SKM-1 (cell line): ENCODE measurements around the gene C5AR2.
"Not testable (repeated sequence)": the region's sequence is repeated elsewhere in the genome, so short reads cannot be mapped to it uniquely, and the experiment has no call there.

Source experiments
- DNase-seq: peaks from one replicate; lab custom pipeline; 2025; ENCODE audit not compliant: unreplicated experiment; lab: John Stamatoyannopoulos, UW

The C5AR2 gene

DNA sequence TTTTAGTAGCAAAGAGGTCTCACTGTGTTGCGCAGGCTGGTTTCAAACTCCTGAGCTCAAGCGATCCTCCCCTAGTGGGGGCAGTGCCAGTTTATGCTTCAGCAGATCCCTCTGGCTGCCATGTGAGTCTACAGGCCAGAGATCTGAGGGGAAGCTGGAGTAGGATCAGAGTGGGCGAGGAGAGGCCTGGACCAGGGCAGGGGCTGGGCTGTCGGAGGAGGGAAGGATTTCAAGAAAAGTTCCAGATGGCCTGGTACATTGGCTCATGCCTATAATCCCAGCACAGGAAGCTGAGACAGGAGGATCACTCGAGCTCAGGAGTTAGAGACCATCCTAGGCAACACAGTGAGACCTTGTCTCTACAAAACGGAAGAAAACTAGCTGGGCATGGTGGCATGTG, 27.0 kb downstream of the C5AR2 start:
- DNase-seq, result no peak

DNA sequence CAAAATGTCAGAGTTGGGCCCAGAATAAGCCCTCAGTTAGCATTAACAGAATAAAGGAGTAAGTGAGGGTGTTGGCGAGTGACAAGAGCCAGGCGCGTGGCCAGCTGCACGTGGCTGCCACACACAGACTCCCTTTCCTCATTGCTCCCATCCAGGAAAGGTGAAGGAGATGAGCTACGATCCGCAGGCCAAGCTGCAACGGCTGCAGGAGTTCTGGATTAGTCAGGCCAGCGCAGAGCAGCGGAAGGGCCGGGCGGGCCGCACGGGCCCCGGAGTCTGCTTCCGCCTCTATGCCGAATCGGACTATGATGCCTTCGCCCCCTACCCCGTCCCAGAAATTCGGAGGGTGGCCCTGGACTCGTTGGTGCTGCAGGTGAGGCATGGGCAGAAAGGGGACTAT, 30.3 kb downstream of the C5AR2 start:
- no peak for DNase-seq

DNA sequence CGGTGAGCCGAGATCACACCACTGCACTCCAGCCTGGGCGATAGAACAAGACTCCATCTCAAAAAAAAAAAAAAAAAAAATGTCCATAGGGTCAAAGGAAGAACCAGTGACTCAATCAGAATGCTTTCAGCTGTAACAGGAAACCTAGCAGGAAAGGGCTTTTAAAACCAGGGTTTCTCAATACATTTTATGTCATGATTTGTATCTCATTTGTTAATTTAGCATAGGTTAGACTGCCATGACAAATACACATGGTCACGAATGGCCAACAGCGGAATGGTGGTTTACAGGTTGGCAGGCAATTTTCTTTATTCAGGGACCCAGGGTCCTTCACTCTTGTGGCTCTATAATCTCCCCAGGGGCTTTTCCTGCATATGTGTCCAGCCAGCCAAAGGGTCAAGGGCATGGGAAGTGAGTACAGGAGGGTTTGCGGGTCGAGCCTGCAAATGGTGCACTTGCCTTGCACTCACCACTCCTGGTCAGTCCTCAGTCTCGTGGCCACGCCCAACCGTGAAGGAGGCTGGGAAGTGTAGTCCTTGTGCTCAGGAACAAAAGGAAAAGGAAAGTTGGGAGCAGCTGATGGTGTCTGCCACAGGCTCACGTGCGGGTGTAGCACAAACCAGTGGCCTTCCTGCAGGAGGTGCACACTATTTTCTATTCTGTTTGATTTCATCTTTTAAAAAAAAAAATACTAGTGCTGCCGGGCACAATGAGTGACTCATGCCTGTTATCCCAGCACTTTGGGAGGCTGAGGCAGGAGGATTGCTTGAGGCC, 32.0 kb downstream of the C5AR2 start:
- no peak for DNase-seq

DNA sequence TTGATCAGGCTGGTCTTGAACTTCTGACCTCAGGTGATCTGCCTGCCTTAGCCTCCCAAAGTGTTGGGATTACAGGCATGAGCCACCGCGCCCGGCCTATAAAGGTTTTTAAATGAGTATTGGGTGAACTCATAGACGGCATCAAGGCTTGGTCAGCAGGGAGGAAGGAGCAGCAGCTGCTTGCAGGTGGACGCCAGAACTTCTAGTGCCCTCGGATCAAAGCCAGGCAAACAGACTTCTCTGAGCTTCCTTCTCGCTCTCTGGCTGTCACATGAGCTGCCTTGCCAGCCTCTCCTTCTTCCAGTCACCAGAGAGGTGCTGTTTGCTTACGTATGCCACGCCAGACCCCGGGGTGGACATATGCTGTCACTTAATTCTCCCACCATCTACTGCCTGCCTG, 33.5 kb downstream of the C5AR2 start:
- DNase-seq, result not testable (repeated sequence)

DNA sequence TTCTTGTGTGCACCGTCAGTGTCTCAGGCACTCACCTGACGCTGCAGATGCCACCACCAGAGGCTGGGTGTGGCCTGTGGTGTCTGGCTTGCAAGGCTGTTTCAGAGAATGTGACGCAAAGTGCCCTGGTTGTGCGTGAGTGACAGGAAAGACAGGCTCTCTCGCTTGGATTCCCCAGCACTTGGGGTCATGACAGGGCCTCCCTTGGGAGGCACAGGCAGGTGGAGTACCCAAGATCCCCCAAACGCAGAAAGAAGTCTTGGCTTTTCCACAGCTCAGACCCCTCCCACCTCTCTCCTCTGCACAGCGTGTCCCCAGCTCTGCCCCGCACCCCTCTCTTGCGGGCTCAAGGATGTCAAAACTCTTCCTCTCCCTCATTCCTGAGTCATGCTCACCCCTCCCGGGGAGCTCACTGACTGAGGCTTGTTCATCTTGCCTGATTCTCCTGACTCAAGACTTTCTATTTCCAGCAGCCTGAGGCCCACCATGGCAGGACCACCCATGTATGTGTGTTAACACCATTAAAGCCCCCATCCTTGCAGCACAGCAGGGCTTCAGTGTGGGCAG, 38.2 kb downstream of the C5AR2 start:
- peak; percentile 15 for DNase-seq

DNA sequence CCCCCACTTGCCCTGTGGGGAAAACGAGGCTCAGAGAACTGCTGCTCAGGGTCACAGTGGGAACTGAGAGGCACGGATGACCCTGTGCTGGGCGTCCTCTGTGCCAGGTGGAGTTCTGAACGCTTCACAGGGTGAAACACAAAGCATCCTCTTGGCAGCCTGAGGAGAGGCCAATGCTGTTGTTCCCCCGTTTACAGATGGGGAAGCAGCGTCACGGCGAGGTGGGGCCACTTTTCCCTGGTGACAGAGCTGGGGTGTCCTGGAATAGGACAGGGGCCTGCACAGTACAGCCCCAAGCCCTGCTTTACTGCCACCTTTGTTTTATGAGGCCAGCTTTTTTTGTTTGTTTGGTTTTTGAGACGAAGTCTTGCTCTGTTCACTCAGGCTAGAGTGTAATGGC, 39.3 kb downstream of the C5AR2 start:
- DNase-seq, result no peak

DNA sequence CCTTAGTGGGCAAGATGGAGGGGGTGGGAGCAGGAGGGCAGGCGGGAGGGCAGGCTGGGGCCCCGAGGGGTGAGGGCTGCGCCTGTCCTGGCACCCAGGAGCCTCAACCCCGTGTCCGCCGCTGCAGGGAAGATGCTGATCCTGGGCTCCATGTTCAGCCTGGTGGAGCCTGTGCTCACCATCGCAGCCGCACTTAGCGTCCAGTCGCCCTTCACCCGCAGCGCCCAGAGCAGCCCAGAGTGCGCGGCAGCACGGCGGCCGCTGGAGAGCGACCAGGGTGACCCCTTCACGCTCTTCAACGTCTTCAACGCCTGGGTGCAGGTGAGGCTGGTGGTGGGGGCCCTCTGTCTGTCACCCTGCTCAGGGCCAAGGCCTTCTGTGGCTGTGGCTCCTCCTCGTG, 40.6 kb downstream of the C5AR2 start:
- DNase-seq, result no peak

DNA sequence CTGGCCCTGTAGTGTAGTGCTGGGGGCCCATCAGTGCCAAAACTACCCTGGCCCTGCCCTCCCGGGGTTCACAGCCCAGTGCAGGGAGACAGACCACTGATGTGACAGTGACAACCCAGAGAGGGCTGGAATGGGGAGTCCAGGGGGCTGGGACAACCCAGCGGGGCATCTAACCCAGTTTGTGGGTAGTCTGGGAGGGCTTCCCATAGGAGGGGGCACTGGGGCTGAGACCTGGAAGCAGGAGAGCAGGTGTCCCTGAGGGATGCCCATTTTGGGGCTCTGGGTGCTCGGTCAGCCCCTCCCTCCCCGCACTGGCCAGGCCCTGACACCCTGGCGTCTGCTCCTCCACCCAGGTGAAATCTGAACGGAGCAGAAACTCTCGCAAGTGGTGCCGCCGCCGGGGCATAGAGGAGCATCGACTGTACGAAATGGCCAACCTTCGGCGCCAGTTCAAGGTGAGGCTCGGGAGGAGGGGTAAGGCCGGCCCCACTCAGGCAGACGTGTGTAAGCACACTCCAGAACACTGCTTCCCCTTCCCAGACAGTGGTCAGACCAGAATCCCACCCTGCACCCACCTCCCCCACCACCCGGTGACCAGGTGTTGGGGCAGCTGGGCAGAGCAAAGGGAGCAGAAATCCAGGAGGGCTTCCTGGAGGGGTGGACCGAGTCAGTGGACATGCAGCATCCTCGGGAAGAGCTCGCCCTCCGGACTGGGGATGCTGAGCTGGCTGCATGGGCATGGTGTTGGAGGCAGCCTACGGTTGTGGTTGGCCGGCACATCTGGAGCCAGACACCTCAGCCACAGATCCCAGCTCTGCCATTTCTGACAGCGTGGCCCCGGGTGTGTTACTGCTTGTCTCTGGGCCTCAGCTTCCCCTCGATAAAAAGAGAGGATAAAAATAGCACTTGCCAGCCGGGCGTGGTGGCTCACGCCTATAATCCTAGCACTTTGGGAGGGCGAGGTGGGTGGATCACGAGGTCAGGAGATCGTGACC, 41.6 kb downstream of the C5AR2 start:
- DNase-seq, result no peak

DNA sequence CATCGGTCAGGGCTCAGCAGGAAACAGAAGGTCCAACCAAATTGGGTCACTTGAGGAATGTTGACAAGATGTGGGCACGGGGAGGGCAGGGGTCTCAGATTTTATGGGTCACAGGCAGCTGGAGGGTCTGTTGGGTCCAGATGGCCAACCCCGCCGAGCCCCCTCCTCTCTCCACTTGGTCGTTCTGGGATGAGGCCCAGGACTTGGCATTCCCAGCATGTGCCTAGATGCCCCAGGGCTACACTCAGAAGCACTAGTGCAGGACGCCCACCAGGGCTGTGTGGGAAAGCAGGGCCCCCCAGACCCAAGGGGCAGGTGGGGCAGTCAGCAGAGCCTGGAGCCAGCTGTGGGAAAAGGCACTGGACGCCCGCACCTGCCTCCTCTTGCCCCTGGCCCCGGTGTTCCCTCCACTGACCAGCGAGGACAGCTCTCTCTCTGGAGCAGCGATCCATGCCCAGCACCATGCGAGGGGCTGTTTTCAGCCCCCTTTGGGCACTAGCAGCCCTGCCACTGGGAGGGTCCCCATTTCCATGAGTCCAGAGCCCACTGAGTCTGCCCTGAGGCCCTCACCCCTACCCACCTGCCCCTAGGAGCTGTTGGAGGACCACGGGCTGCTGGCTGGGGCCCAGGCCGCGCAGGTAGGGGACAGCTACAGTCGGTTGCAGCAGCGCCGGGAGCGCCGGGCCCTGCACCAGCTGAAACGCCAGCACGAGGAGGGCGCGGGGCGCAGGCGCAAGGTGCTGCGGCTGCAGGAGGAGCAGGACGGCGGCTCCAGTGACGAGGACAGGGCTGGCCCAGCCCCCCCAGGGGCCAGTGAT, 43.1 kb downstream of the C5AR2 start:
- no peak for DNase-seq

DNA sequence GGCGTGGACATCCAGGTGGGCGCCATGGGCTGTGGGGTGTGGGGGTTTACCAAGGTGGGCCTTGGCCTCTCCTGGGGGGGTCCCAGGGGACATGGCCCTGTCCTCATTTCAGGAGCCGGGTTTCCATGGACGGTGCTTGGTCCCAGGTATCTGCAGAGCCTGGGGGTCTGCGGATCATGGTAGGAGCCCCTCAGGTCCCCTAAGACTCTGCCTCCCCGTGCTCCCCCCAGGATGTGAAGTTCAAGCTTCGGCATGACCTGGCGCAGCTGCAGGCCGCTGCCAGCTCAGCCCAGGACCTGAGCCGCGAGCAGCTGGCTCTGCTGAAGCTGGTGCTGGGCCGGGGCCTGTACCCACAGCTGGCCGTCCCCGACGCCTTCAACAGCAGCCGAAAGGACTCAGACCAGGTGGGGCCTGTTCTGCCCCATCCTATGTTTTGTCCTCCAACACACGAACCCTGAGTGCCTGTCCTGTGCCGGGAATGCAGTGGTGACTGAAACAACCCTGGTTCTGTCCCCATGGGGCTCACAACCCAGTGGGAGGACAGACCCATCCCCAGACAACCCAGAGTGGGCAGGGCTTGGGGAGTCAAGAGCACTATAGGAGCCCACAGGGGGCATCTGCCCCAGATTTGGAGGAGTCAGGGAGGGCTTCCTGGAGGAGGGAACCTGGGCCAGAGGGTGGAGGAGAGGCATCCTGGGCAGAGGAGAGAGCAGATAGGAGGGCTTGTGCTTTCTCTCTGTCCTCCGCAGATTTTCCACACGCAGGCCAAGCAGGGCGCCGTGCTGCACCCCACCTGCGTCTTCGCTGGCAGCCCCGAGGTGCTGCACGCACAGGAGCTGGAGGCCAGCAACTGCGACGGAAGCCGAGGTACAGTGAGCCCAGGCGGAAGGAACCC, 44.0 kb downstream of the C5AR2 start:
- no peak for DNase-seq

DNA sequence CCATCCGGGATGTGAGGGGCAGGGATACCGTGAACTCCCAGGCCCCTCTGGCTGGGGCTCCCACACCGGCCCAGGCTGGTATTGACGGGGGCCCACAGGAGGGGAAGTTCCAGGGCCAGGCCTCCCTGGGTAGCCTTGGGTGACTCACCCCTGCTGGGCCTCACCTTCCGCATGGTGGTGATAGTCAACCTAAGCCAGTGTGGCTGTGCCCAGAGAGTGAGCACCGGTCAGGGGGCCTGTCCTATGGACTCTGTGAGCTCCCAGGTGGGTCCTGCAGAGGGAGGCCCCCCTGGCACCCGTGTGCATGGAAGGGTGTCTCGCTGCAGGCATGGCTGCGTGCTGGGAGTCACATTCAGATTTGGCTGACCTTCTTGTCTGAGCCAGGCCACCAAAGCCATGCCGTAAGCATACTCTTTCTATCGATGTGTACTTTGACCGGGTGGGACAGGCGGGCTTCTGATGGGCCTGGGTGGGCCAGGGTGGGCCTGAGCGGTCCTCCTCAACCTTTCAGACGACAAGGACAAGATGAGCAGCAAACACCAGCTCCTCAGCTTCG, 44.7 kb downstream of the C5AR2 start:
- no peak for DNase-seq

DNA sequence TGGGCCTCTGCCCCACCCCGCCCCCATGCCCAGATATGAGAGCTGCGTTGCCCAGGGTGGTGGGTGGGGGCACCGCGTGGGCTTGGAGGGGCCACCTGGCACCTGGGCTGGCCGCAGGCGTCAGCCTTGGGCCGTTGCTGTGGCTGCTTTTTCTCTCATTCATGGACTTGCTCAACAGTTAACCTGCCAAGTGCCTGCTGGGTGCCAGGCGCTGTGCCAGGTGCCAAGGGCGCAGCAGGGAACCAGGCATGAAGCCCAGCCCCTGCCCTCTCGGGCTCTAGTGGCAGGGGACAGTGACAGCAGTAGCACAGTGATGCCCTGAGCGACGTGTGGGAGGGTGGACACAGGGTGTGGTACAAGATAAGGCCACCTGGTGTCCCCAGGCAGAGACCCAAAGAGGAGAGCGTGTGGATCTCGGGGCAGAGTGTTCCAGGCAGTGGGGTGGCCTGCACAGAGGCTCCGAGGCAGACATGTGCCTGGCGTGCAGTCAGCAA, 45.3 kb downstream of the C5AR2 start:
- no peak for DNase-seq

DNA sequence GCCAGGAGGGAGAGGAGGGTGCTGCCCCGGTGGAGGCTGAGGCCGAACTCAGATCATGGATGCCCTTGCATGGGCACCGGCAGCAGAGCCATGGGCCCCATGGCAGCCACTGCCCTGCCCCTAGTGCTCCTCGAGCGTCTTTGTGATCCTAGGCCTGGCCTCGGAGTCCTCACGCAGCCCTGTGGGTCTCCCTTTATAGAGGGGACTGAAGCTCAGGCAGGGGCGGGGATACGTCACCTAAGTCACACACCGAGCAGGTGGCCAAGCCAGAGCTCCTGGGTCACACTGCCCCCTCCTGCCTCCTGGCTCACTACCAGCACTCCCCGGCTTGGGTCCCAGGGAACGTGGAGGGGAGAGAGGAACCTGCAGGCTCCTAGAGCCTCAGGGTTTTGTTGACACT, 45.8 kb downstream of the C5AR2 start:
- no peak for DNase-seq

DNA sequence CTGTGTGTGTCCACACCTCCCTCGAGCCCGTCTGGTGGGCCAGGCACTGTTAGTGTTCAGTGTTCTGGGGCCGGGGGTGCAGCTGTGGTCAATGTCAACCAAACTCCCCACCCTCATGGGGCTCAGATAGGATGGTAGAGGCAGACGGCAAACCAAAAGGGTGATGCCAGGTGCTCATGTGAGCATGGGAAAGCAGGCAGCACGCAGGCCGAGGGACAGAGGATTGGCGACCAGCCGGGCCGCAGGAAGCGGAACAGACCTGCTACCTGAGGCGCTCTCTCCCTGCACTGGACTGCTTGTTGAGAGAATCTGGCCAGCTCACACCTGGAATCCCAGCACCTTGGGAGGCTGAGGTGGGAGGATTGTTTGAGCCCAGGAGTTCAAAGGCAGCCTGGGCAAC, 46.3 kb downstream of the C5AR2 start:
- DNase-seq, result no peak

DNA sequence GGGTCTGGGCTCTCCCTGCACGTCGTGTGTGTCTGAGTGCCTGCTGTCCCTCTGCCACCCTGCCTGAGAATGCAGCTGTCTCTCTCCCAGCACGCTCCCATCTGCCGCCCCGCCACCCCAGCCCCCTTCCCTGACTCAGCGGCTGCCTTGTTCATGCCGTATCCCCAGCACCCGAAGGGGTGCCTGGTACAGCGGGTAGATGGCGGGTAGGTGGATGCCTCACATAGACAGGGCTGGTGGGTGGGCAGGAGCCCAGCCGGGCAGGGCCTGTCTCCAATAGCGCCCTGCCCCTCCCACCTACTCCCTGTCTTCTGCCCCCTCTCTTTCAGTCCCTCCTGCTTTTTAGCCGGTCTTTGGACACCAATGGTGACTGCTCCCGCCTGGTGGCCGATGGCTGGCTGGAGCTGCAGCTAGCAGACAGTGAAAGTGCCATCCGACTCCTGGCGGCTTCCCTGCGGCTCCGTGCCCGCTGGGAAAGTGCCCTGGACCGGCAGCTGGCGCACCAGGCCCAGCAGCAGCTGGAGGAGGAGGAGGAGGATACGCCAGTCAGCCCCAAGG, 47.5 kb downstream of the C5AR2 start:
- no peak for DNase-seq

DNA sequence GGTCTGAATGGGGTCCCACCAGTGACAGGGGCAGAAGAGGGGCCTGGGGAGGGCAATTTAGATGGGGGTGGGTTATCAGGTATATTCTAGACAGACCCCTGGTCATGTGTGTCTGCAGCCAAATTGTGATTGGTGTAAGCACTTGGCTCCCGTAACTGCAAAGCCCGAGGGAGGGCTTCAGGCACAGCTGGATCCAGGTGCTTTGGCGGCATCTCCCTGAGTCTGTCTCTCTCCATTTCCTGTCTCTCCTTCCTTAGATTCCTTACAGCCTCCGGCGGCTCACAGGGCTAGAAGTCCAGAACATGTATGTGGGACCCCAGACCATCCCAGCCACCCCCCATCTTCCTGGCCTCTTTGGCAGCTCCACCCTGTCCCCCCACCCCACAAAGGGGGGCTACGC, 48.6 kb downstream of the C5AR2 start:
- no peak for DNase-seq

DNA sequence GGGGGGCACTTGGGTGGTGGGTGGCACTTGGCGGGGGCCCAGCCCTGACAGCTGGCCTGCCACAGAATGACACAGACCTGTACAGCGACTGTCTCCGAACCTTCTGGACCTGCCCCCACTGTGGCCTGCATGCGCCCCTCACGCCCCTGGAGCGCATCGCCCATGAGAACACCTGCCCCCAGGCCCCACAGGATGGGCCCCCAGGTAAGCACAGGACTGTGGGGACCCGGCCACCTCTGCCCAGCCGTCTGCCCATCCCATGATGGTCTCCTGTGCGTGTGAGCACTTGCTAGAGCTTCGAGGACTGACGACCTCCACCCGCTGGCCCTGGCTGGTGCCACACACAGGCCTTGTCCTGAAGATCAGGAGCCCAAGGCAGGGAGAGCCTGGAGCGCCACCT, 49.1 kb downstream of the C5AR2 start:
- no peak for DNase-seq

DNA sequence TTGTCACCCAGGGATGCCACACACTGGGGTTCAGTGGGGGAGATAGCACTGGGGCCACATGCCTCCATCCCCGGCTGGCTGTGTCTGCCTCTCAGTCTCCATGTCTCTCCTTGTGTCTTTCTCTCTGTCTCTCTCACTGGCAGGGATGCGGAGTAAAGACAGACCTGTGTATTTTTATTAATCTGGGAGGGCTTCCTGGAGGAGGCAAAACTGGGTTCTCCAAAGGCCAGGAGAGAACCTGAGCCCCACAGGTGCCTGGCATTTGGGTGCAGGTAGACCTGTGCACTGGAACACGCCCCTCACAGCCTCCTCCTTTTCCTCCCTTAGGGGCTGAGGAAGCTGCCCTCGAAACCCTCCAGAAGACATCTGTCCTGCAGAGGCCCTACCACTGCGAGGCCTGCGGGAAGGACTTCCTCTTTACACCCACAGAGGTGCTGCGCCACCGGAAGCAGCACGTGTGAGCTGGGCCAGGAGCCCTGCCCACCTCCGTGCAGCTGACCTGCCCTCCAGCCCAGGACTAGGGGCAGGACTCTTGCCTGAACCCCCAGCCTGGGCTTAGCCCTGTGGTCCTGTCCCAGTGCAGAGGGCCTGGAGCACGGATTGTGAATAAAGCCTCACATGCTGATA, 49.8 kb downstream of the C5AR2 start:
- DNase-seq, result no peak

DNA sequence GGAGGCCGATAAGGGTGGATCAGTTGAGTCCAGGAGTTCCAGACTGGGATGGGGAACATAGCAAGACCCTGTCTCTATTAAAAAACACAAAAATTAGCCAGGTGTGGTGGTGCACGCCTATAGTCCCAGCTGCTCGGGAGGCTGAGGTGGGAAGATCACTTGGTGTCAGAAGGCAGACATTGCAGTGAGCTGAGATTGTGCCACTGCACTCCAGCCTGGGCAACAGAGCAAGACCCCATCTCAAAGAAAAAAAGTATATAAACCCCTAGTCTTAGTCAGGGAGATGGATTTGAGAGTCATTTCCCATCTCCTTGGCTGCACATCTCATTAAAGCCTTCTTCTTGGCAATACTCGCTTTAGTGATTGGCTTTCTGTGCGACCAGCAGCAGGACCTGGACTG, 51.9 kb downstream of the C5AR2 start:
- not testable (repeated sequence) for DNase-seq
